ENCODE results near the gene CDHR5. TPM values are rescaled to one million over a fixed set of nuclear protein-coding genes. Genes with fewer than 3 reads are reported as not detected.

Gene CDHR5
- total and polyA plus RNA-seq, 9 donors: 0.65 to 33.7 (median 1.2) TPM

- no peak for DNase-seq
- Histone ChIP-seq H3K27me3 (ENCODE audit: control insufficient read depth, insufficient read depth, low read length) (peaks cover 48% of the 10 kb centered on the region), H3K4me1 (ENCODE audit: control insufficient read depth, insufficient read depth, low read length) (peaks cover 19% of the 10 kb centered on the region), H3K27ac (ENCODE audit: low read length) (no peak overlapping the region), H3K4me3 (ENCODE audit: low read length) (no peak overlapping the region), H3K36me3 (ENCODE audit: control insufficient read depth, insufficient read depth, low read length) (peaks cover 11% of the 10 kb centered on the region), H3K9me3 (replicated peaks; ENCODE audit: control insufficient read depth, low read depth, low read length) (no peaks in the 10 kb centered on the region)
- 53% methylated on average over 15 of the region's 15 CpGs for WGBS (ENCODE audit: insufficient coverage)
These were observed 1.3 kb downstream of the CDHR5 start for GRCh38 chr11:623349-623869.

- H3K4me1 ChIP-seq (ENCODE audit: control insufficient read depth, insufficient read depth, low read length): peaks cover 15% of the 10 kb centered on the region
- H3K4me3 ChIP-seq (ENCODE audit: low read length): no peak overlapping the region
- H3K27me3 ChIP-seq (ENCODE audit: control insufficient read depth, insufficient read depth, low read length): peaks cover 36% of the 10 kb centered on the region
- H3K36me3 ChIP-seq (ENCODE audit: control insufficient read depth, insufficient read depth, low read length): peaks cover 13% of the 10 kb centered on the region
- 86% methylated on average over 27 of the region's 27 CpGs for WGBS (ENCODE audit: insufficient coverage)
- DNase-seq: no peak
- no peaks in the 10 kb centered on the region for H3K9me3 ChIP-seq (replicated peaks; ENCODE audit: control insufficient read depth, low read depth, low read length)
- no peak overlapping the region for H3K27ac ChIP-seq (ENCODE audit: low read length)
These were observed 2.9 kb downstream of the CDHR5 start for GRCh38 chr11:621838-622237.

GRCh38 chr11:620935-621814 lies 3.6 kb downstream of the CDHR5 start:
- DNase-seq: no peak
- Histone ChIP-seq H3K4me1 (ENCODE audit: control insufficient read depth, insufficient read depth, low read length) (peaks cover 18% of the 10 kb centered on the region), H3K36me3 (ENCODE audit: control insufficient read depth, insufficient read depth, low read length) (peaks cover 13% of the 10 kb centered on the region), H3K27me3 (ENCODE audit: control insufficient read depth, insufficient read depth, low read length) (peaks cover 30% of the 10 kb centered on the region), H3K27ac (ENCODE audit: low read length) (no peak overlapping the region), H3K4me3 (ENCODE audit: low read length) (no peak overlapping the region), H3K9me3 (replicated peaks; ENCODE audit: control insufficient read depth, low read depth, low read length) (no peaks in the 10 kb centered on the region)
- WGBS (ENCODE audit: insufficient coverage): 68% methylated on average over 32 of the region's 45 CpGs

- Histone ChIP-seq H3K9me3 (replicated peaks; ENCODE audit: control insufficient read depth, low read depth, low read length) (no peaks in the 10 kb centered on the region), H3K4me1 (ENCODE audit: control insufficient read depth, insufficient read depth, low read length) (peaks cover 17% of the 10 kb centered on the region), H3K4me3 (ENCODE audit: low read length) (no peak overlapping the region), H3K27ac (ENCODE audit: low read length) (no peak overlapping the region), H3K27me3 (ENCODE audit: control insufficient read depth, insufficient read depth, low read length) (peaks cover 20% of the 10 kb centered on the region), H3K36me3 (ENCODE audit: control insufficient read depth, insufficient read depth, low read length) (peaks cover 13% of the 10 kb centered on the region)
- WGBS (ENCODE audit: insufficient coverage): 97% methylated on average over 13 of the region's 13 CpGs
- no peak for DNase-seq
These were observed 4.6 kb downstream of the CDHR5 start for GRCh38 chr11:620201-620600.

- Histone ChIP-seq H3K4me3 (ENCODE audit: low read length) (no peak overlapping the region), H3K27ac (ENCODE audit: low read length) (no peak overlapping the region), H3K4me1 (ENCODE audit: control insufficient read depth, insufficient read depth, low read length) (peaks cover 17% of the 10 kb centered on the region), H3K36me3 (ENCODE audit: control insufficient read depth, insufficient read depth, low read length) (peaks cover 15% of the 10 kb centered on the region), H3K9me3 (replicated peaks; ENCODE audit: control insufficient read depth, low read depth, low read length) (no peaks in the 10 kb centered on the region), H3K27me3 (ENCODE audit: control insufficient read depth, insufficient read depth, low read length) (peaks cover 15% of the 10 kb centered on the region)
- no peak for DNase-seq
- 89% methylated on average over 17 of the region's 22 CpGs for WGBS (ENCODE audit: insufficient coverage)
These were observed 5.1 kb downstream of the CDHR5 start for GRCh38 chr11:619628-620050.

GRCh38 chr11:618856-619627 lies 5.7 kb downstream of the CDHR5 start:
- Histone ChIP-seq H3K36me3 (ENCODE audit: control insufficient read depth, insufficient read depth, low read length) (peaks cover 21% of the 10 kb centered on the region), H3K4me1 (ENCODE audit: control insufficient read depth, insufficient read depth, low read length) (peaks cover 19% of the 10 kb centered on the region), H3K9me3 (replicated peaks; ENCODE audit: control insufficient read depth, low read depth, low read length) (no peaks in the 10 kb centered on the region), H3K27ac (ENCODE audit: low read length) (no peak overlapping the region), H3K4me3 (ENCODE audit: low read length) (no peak overlapping the region), H3K27me3 (ENCODE audit: control insufficient read depth, insufficient read depth, low read length) (peaks cover 9% of the 10 kb centered on the region)
- WGBS (ENCODE audit: insufficient coverage): 91% methylated on average over 11 of the region's 24 CpGs
- no peak for DNase-seq

GRCh38 chr11:617912-618682 lies 6.7 kb downstream of the CDHR5 start:
- no peak overlapping the region for H3K4me3 ChIP-seq (ENCODE audit: low read length)
- no peaks in the 10 kb centered on the region for H3K9me3 ChIP-seq (replicated peaks; ENCODE audit: control insufficient read depth, low read depth, low read length)
- peaks cover 25% of the 10 kb centered on the region for H3K36me3 ChIP-seq (ENCODE audit: control insufficient read depth, insufficient read depth, low read length)
- no peak for DNase-seq
- 87% methylated on average over 22 of the region's 25 CpGs for WGBS (ENCODE audit: insufficient coverage)
- no peak overlapping the region for H3K27ac ChIP-seq (ENCODE audit: low read length)
- H3K27me3 ChIP-seq (ENCODE audit: control insufficient read depth, insufficient read depth, low read length): no peaks in the 10 kb centered on the region
- H3K4me1 ChIP-seq (ENCODE audit: control insufficient read depth, insufficient read depth, low read length): peaks cover 28% of the 10 kb centered on the region

- Histone ChIP-seq H3K4me1 (ENCODE audit: control insufficient read depth, insufficient read depth, low read length) (peaks cover 35% of the 10 kb centered on the region), H3K27me3 (ENCODE audit: control insufficient read depth, insufficient read depth, low read length) (no peaks in the 10 kb centered on the region)
These were observed 7.4 kb downstream of the CDHR5 start for GRCh38 chr11:617199-617911.

More at GRCh38 chr11:617199-617911, 7.4 kb downstream of the CDHR5 start:
- no peak overlapping the region for H3K27ac ChIP-seq (ENCODE audit: low read length)
- no peak overlapping the region for H3K4me3 ChIP-seq (ENCODE audit: low read length)
- DNase-seq: no peak
- H3K9me3 ChIP-seq (replicated peaks; ENCODE audit: control insufficient read depth, low read depth, low read length): no peaks in the 10 kb centered on the region
- H3K36me3 ChIP-seq (ENCODE audit: control insufficient read depth, insufficient read depth, low read length): peaks cover 32% of the 10 kb centered on the region
- 89% methylated on average over 50 of the region's 57 CpGs for WGBS (ENCODE audit: insufficient coverage)
